OCI-LY1 (cell line): ENCODE data around the gene XRN1.

ENCODE experiments used
- CTCF ChIP-seq: fragments of 200-600 bp; sonication (generic), shearing (Covaris generic); IDR thresholded peaks from 2 replicates; pipeline ENCODE4 v1.5.1; 2017; ENCODE audit warnings: mild to moderate bottlenecking, antibody characterized with exemption, low read length, moderate library complexity, mixed read lengths
- EZH2 ChIP-seq: fragments of 200-600 bp; sonication (generic), shearing (Covaris generic); IDR thresholded peaks from 2 replicates; pipeline ENCODE4 v1.8.0; 2017; ENCODE audit warnings: borderline replicate concordance, mixed run types, mild to moderate bottlenecking, antibody characterized with exemption, low read length, moderate library complexity, mixed read lengths

GRCh38 chr3:142278451-142278850 is 169.4 kb downstream of the XRN1 start:
- TF ChIP-seq CTCF: no peak
- no peak for TF ChIP-seq EZH2
